GM21723 (cell line): ENCODE measurements around the gene XXYLT1.

Experiments used
- ATAC-seq: cut with Tn5 transposase; IDR thresholded peaks from one replicate; pipeline ENCODE4 v1.9.1; 2021; ENCODE audit warnings: mild to moderate bottlenecking, moderate library complexity; ENCODE audit not compliant: unreplicated experiment

The XXYLT1 gene

GRCh38 chr3:195267096-195267495 is 3.9 kb downstream of the XXYLT1 start:
- ATAC-seq = no peak

- ATAC-seq = no peak
These were observed 4.5 kb downstream of the XXYLT1 start for GRCh38 chr3:195266428-195266827.

DNA sequence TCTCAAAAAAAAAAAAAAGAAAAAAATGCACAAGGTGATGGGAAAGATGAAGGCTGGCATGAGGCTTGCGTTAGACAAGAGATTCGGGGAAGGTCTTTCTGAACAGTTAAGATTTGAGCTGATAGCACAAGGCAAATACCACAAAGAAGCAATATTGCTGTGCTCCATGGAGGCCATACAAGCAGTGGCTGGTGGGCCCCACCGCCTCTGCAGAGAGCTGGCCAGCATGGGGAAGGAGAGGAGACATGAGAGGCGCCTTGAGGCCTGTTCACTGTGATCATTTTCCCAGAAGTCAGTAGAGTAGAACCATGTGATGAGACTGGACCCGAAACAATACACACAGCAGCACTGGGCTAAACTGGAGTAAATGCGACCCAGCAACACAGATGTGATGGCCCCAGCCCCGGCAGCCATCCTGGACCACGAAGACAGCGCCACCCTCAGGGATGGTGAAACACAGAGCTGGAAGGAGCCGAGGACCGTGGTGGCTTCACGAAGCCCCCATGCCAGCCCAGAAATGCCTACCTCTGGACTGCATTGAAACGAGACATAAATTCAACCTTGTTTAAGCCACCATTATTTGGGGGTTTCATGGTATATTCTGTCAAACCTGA is 5.5 kb downstream of the XXYLT1 start:
- no peak for ATAC-seq

- ATAC-seq = no peak
These were observed 6.9 kb downstream of the XXYLT1 start for GRCh38 chr3:195263925-195264600.

GRCh38 chr3:195263193-195263924 is 7.6 kb downstream of the XXYLT1 start:
- no peak for ATAC-seq

- no peak for ATAC-seq
These were observed 9.0 kb downstream of the XXYLT1 start for GRCh38 chr3:195261925-195262324.

DNA sequence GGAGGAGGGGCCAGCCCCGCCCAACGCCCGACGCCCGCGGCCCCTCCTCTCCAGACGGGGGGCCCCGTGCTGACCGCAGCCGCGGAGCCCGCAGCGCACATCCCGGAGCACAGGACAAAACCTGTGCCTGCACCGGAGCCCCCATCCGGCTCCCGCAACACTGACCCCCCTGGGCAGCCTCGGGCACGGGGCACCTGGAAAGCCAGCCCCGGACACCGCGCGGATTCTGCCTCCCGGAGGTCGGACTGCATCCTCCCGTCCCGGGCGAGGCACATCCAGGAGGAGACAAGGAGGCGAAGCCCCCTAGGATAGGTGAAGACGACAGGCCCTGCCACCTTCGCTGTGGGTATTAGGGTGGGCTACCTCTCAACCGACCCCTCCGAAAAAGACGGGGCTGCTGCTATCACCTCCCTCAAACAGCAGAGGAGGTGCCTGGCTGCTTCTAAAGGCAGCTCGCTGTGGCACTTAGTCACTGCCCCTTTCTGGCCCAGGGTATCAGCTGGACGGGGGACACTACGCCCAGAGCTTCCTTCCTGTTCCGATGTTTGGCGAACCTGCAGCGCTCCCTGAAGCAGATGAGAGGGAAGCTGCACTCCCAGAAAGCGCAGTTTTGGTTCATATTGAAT is 10.6 kb downstream of the XXYLT1 start:
- peak; percentile 9 for ATAC-seq

DNA sequence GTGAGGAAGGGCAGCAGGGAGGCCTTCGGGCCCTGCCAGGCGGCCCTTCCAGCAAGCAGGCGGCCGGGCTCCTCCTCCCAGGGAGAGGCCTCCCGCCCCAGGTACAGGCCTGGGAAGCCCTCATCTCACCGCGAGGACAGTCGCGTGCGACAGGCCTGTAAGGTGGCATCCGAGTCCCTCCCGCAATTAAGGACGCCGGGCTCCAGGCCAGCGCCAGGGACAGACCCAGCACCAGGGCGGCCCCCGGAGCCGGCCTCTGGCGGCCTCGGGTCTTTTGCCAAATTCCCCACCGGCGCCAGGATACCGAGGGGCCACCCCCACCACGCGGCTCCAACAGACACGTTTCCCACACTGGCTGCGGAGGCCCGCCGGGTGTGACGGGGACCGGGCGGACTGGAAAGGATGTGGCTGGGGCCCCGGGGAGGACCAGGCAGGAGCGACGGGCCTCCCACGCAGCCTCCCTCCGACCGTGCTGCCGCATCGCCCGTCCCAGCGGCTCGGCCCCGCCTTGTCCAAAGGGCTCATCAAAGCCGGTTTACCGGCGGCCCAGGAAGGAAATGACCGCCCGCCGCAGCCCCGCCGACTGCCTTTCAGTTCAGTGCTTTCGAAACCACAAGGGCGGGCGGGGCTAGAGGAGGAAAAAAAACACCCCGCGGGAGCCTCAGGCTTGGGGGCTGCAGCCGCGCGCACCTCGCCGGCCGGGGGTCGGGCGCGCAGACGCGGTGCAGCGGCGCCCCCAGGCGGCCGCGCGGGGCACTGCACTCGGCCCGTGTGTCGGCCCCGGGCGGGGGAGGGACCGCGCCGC is 11.3 kb downstream of the XXYLT1 start:
- ATAC-seq = peak; percentile 77

DNA sequence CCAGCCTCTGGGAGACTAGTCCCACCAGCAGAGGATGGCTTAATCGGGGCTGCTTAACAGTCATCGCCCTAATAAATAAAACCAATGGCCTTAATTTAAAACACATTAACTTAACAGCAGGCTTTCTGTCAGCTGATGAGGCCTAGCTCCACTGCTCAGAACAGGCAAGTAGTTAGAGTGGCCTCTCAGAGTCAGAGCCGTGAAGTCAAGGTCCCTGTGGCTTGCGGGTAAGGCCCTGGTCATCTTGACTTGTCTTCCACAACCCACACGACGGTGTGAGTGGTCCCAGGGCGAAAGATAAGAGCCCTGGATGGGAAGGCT is 11.8 kb downstream of the XXYLT1 start:
- ATAC-seq = no peak

- ATAC-seq = no peak
These were observed 12.4 kb downstream of the XXYLT1 start for GRCh38 chr3:195258449-195259153.

DNA sequence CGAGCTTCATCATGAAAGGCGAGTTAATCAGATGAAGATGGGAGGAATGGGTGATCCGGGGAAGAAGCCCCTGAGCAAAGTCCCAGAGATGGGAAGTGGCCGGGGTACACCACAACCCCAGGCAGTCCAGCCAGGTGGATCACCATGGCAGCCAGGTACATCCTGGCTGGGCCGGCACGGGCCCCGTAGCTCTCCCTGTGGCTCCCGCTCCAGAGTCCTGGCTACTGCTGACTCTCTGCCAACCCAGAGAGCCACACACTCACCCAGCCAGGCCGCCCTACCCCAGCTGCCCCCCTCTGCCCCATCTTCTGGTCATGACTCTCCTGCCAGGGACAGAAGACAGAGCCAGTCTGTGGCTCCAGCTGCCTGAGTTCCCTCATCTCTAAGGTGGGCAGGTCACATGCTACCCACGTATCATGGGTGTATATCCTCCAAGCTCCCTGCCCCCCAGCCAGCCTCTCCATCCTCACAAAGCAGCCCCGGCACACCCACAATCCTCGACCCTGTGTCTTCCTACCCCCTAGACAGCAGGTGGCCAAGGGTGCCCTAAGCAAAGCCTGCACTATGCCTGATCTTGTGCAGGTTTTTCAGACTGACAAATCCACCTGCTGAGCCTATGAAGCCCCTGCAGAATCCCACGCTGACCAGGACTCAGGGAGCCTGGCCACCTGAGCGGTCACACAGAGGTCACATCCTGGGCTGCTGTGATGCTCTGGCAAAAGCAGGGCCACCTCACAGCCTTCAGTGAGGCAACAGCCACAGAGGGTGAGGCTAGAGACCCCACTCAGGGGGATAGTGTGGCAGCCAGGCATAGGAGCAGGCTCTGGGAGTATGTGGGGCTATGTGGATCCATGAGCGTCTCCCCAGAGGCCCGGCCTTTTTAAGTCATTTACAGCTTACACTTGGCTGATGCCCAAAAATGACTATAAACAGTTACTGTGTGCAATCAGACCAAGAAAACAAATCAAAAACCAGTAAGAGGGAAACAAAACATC is 13.2 kb downstream of the XXYLT1 start:
- ATAC-seq = no peak

GRCh38 chr3:195256639-195257453 is 14.1 kb downstream of the XXYLT1 start:
- ATAC-seq = no peak

- ATAC-seq = no peak
These were observed 15.1 kb downstream of the XXYLT1 start for GRCh38 chr3:195255571-195256501.

DNA sequence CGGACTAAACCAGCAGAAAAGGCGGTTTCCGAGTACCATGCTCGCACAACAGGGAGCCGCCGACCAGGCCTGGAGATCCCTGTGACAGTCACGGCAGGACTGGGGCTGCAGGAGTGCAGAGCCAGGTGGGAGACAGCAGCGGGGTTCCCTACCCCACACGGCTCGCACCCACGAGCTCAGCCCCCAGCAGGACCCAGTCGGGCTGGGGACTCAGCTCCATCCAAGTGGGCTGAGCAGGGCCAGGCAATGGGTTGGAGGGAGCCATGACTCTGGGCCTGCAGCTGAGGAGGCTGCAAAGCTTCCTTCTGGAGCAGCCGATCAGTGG is 15.8 kb downstream of the XXYLT1 start:
- no peak for ATAC-seq

GRCh38 chr3:195254454-195255175 is 16.3 kb downstream of the XXYLT1 start:
- no peak for ATAC-seq

DNA sequence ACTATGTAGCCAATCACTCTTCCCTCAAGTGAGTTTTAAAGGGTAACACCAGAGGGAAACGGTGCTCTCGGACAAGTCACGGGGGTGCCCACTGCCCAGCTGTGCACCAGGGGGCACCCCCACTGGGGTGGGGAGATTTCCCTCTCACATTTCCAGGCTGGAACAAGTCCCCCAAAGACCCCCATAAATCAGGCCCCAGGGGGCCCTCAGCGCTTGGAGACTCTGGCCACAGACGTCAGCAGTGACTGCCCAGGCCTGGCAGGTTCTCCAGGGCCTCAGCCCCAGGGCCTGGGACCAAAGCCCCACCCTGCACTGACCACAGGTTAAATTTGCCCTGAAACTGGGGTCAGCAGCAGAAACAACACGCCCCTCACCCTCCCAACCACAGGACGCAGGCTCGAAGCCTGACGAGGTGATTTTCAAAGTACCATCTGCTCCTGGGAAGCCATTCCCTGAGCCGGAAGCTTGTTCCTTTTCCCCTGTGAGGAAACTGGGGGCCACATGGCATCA is 17.0 kb downstream of the XXYLT1 start:
- no peak for ATAC-seq
